HepG2 (cell line): Measurements from ENCODE around the gene SECTM1. TPM values are rescaled to one million over a fixed set of nuclear protein-coding genes. Genes with fewer than 3 reads are reported as not detected.

Experiments used
- ARID5B ChIP-seq: IDR thresholded peaks from 2 replicates; pipeline ENCODE4 v1.4.0; 2020; ENCODE audit warnings: mild to moderate bottlenecking, missing genetic modification reagents
- ELF3 ChIP-seq: IDR thresholded peaks from 2 replicates; pipeline ENCODE4 v1.6.1; 2016; ENCODE audit warnings: missing genetic modification reagents, missing compliant biosample characterization
- FOXJ3 ChIP-seq: sonication (generic); formaldehyde crosslinking; IDR thresholded peaks from 2 replicates; pipeline ENCODE4 v1.4.0; 2020; ENCODE audit warnings: missing genetic modification reagents, mild to moderate bottlenecking, borderline replicate concordance
- HOXA7 ChIP-seq: sonication (generic); formaldehyde crosslinking; IDR thresholded peaks from 2 replicates; pipeline ENCODE4 v1.8.1; 2022; ENCODE audit warnings: mild to moderate bottlenecking, missing genetic modification reagents, moderate library complexity
- HOXA9 ChIP-seq: sonication (generic); formaldehyde crosslinking; IDR thresholded peaks from 2 replicates; pipeline ENCODE4 v1.8.1; 2022; ENCODE audit warnings: missing genetic modification reagents, mild to moderate bottlenecking, moderate library complexity, borderline replicate concordance
- SMARCC2 ChIP-seq: fragments of 450-650 bp; IDR thresholded peaks from 2 replicates; pipeline ENCODE4 v1.6.1; 2017; ENCODE audit warnings: antibody characterized with exemption, mild to moderate bottlenecking
- ZNF30 ChIP-seq: sonication (generic); formaldehyde crosslinking; IDR thresholded peaks from 2 replicates; pipeline ENCODE4 v1.5.0; 2020; ENCODE audit warnings: mild to moderate bottlenecking, missing genetic modification reagents
- ZNF724P ChIP-seq: sonication (generic); formaldehyde crosslinking; IDR thresholded peaks from 2 replicates; pipeline ENCODE4 v1.8.0; 2022; ENCODE audit warnings: missing genetic modification reagents, borderline replicate concordance
- ZNF747 ChIP-seq: sonication (generic); formaldehyde crosslinking; IDR thresholded peaks from 2 replicates; pipeline ENCODE4 v1.8.1; 2023; ENCODE audit warnings: missing genetic modification reagents, mild to moderate bottlenecking, borderline replicate concordance
- polyA plus RNA-seq, 8 experiments: library from polyadenylated mRNA; depleted of rRNA in 3 of 8; stranded (reverse) in 7 of 8; unstranded in 1 of 8; fragments of >200 nt; fragmentation: Illumina TruSeq in 4 of 8; extraction: Trizol in 4 of 8; gene quantifications; 2 replicates each; pipeline versions ENCODE4 v1.2.1 to v1.2.3, GENCODE V29; 2011 to 2016; ENCODE audit warnings: low read depth in 4 of 8, missing spikeins in 1 of 8, mixed read lengths in 1 of 8; ENCODE audit not compliant: insufficient read depth in 1 of 8
- total RNA-seq, 5 experiments: library from RNA; depleted of rRNA; stranded (reverse); fragments of >200 nt; fragmentation: Illumina TruSeq; extraction: Trizol; gene quantifications; 2 replicates each; pipeline ENCODE4 v1.2.3, GENCODE V29; 2016; ENCODE audit warnings: low read depth in 1 of 5
- TF ChIP-seq, protein P1 (sequence below), 2 experiments: fragments of 450-650 bp in 1 of 2; sonication (generic) in 1 of 2; formaldehyde crosslinking in 1 of 2; IDR thresholded peaks; 2 replicates each; pipeline versions ENCODE4 v1.6.1 to v1.8.0; 2016 to 2022; ENCODE audit warnings: antibody characterized with exemption in 1 of 2, mild to moderate bottlenecking in 1 of 2, missing genetic modification reagents in 1 of 2

The SECTM1 gene
- total and polyA plus RNA-seq, 2 of the 13 experiments (the other 11 are each of a cell fraction or from before 2014, with no cell fraction given), result 3.5 to 5.3 TPM

- TF ChIP-seq, protein P1, sequence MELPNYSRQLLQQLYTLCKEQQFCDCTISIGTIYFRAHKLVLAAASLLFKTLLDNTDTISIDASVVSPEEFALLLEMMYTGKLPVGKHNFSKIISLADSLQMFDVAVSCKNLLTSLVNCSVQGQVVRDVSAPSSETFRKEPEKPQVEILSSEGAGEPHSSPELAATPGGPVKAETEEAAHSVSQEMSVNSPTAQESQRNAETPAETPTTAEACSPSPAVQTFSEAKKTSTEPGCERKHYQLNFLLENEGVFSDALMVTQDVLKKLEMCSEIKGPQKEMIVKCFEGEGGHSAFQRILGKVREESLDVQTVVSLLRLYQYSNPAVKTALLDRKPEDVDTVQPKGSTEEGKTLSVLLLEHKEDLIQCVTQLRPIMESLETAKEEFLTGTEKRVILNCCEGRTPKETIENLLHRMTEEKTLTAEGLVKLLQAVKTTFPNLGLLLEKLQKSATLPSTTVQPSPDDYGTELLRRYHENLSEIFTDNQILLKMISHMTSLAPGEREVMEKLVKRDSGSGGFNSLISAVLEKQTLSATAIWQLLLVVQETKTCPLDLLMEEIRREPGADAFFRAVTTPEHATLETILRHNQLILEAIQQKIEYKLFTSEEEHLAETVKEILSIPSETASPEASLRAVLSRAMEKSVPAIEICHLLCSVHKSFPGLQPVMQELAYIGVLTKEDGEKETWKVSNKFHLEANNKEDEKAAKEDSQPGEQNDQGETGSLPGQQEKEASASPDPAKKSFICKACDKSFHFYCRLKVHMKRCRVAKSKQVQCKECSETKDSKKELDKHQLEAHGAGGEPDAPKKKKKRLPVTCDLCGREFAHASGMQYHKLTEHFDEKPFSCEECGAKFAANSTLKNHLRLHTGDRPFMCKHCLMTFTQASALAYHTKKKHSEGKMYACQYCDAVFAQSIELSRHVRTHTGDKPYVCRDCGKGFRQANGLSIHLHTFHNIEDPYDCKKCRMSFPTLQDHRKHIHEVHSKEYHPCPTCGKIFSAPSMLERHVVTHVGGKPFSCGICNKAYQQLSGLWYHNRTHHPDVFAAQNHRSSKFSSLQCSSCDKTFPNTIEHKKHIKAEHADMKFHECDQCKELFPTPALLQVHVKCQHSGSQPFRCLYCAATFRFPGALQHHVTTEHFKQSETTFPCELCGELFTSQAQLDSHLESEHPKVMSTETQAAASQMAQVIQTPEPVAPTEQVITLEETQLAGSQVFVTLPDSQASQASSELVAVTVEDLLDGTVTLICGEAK (IDR thresholded peaks at IDR 0.05), result no peak
- TF ChIP-seq, protein P1 (CRISPR knock-in tag; IDR thresholded peaks at IDR 0.05), result no peak
- TF ChIP-seq ZNF747 (no peak), ARID5B (CRISPR knock-in tag) (no peak), HOXA7 (CRISPR knock-in tag) (no peak), ZNF724P (CRISPR knock-in tag) (no peak), SMARCC2 (no peak), HOXA9 (CRISPR knock-in tag) (no peak), ZNF30 (CRISPR knock-in tag) (no peak), FOXJ3 (no peak), ELF3 (CRISPR knock-in tag) (no peak)
These were observed 52.5 kb downstream of the SECTM1 start (continued) for GRCh38 chr17:82281076-82281475.
